Ishikawa (cell line): ENCODE measurements around the gene CRYBB1.

ENCODE experiments used
- CEBPB ChIP-seq: IDR thresholded peaks from 2 replicates; pipeline ENCODE4 v1.6.1; 2012
- CREB1 ChIP-seq: IDR thresholded peaks from 2 replicates; pipeline ENCODE4 v1.6.1; 2012; ENCODE audit warnings: low read depth
- EGR1 ChIP-seq: IDR thresholded peaks from 2 replicates; pipeline ENCODE4 v1.6.1; 2012
- EP300 ChIP-seq: IDR thresholded peaks from 2 replicates; pipeline ENCODE4 v1.6.1; 2012; ENCODE audit warnings: borderline replicate concordance
- FOXM1 ChIP-seq: IDR thresholded peaks from 2 replicates; pipeline ENCODE4 v1.6.1; 2012; ENCODE audit warnings: low read depth, borderline replicate concordance
- NFIC ChIP-seq: IDR thresholded peaks from 2 replicates; pipeline ENCODE4 v1.6.1; 2012
- RAD21 ChIP-seq: IDR thresholded peaks from 2 replicates; pipeline ENCODE4 v1.6.1; 2012; ENCODE audit warnings: low read depth
- TAF1 ChIP-seq: IDR thresholded peaks from 2 replicates; pipeline ENCODE4 v1.6.1; 2012; ENCODE audit warnings: low read depth, mild to moderate bottlenecking
- TCF12 ChIP-seq: IDR thresholded peaks from 2 replicates; pipeline ENCODE4 v1.6.1; 2012; ENCODE audit warnings: low read depth
- TEAD4 ChIP-seq: IDR thresholded peaks from 2 replicates; pipeline ENCODE4 v1.6.1; 2012
- YY1 ChIP-seq: IDR thresholded peaks from 2 replicates; pipeline ENCODE4 v1.6.1; 2012; ENCODE audit warnings: low read depth
- ZBTB7A ChIP-seq: IDR thresholded peaks from 2 replicates; pipeline ENCODE4 v1.6.1; 2012; ENCODE audit warnings: low read depth
- TF ChIP-seq, protein P1 (sequence below): IDR thresholded peaks from 2 replicates; pipeline ENCODE4 v1.6.1; 2012
- TF ChIP-seq, protein P2 (sequence below): IDR thresholded peaks from 2 replicates; pipeline ENCODE4 v1.6.1; 2012; ENCODE audit warnings: low read depth, mild to moderate bottlenecking
- TF ChIP-seq, protein P3 (sequence below): IDR thresholded peaks from 2 replicates; pipeline ENCODE4 v1.6.1; 2012

CRYBB1 gene

DNA sequence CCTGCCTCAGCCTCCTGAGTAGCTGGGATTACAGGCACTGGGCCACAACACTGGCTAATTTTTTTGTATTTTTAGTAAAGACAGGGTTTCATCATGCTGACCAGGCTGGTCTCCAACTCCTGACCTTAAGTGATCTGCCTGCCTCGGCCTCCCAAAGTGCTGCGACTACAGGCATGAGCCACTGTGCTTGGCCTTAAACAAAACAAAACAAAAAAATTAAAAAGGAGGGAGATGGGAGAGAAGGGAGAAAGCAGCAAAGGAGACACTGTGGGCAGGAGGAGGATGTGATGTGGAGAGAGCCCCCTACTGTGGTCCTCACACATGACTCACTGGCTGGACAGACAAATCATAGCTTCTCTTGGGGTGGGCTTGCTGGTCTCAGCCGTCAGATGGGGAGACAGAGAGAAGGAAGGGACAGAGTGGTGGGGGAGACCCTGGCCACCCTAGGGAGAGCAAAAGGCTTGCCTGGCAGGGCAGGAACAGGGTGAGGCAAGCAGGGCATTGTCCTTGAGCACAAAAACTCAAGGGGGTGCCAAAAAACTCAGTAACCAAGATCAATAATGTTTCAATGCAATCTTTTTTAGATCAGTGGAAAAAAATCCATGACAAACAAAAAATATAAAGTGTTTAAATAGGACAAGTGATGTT lies 59.5 kb downstream of the CRYBB1 start:
- no peak for TF ChIP-seq EP300
- no peak for TF ChIP-seq CEBPB
- no peak for TF ChIP-seq FOXM1
- no peak for TF ChIP-seq TCF12
- TF ChIP-seq, protein P1, sequence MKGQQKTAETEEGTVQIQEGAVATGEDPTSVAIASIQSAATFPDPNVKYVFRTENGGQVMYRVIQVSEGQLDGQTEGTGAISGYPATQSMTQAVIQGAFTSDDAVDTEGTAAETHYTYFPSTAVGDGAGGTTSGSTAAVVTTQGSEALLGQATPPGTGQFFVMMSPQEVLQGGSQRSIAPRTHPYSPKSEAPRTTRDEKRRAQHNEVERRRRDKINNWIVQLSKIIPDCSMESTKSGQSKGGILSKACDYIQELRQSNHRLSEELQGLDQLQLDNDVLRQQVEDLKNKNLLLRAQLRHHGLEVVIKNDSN, result no peak
- no peak for TF ChIP-seq TEAD4
- no peak for TF ChIP-seq EGR1
- TF ChIP-seq TAF1, result no peak
- no peak for TF ChIP-seq YY1
- TF ChIP-seq ZBTB7A, result no peak
- TF ChIP-seq RAD21, result no peak

DNA sequence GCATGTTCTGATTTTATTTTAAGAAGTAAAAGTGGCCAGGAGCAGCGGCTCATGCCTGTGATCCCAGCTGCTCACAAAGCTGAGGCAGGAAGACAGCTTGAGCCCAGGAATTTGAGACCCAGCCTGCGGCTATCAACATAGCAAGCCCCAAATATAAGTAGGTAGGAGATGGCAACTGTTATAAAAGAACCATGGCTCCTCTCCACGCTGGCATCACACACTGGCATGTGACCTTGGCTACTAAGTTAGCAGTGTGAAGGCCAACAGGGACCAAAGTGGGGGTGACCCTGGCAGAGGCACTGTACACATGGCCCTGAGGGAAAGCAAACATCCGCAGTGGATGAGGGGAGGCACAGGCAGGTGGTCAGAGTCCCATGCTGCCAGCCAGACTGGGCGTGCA lies 60.9 kb downstream of the CRYBB1 start:
- TF ChIP-seq, protein P2, sequence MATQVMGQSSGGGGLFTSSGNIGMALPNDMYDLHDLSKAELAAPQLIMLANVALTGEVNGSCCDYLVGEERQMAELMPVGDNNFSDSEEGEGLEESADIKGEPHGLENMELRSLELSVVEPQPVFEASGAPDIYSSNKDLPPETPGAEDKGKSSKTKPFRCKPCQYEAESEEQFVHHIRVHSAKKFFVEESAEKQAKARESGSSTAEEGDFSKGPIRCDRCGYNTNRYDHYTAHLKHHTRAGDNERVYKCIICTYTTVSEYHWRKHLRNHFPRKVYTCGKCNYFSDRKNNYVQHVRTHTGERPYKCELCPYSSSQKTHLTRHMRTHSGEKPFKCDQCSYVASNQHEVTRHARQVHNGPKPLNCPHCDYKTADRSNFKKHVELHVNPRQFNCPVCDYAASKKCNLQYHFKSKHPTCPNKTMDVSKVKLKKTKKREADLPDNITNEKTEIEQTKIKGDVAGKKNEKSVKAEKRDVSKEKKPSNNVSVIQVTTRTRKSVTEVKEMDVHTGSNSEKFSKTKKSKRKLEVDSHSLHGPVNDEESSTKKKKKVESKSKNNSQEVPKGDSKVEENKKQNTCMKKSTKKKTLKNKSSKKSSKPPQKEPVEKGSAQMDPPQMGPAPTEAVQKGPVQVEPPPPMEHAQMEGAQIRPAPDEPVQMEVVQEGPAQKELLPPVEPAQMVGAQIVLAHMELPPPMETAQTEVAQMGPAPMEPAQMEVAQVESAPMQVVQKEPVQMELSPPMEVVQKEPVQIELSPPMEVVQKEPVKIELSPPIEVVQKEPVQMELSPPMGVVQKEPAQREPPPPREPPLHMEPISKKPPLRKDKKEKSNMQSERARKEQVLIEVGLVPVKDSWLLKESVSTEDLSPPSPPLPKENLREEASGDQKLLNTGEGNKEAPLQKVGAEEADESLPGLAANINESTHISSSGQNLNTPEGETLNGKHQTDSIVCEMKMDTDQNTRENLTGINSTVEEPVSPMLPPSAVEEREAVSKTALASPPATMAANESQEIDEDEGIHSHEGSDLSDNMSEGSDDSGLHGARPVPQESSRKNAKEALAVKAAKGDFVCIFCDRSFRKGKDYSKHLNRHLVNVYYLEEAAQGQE, result no peak
- TF ChIP-seq CREB1 (no peak), TCF12 (no peak), CEBPB (no peak), EGR1 (no peak), EP300 (no peak), ZBTB7A (no peak), TEAD4 (no peak), RAD21 (no peak), FOXM1 (no peak), NFIC (no peak), TAF1 (no peak), YY1 (no peak)
- TF ChIP-seq, protein P3, sequence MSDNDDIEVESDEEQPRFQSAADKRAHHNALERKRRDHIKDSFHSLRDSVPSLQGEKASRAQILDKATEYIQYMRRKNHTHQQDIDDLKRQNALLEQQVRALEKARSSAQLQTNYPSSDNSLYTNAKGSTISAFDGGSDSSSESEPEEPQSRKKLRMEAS, result no peak

DNA sequence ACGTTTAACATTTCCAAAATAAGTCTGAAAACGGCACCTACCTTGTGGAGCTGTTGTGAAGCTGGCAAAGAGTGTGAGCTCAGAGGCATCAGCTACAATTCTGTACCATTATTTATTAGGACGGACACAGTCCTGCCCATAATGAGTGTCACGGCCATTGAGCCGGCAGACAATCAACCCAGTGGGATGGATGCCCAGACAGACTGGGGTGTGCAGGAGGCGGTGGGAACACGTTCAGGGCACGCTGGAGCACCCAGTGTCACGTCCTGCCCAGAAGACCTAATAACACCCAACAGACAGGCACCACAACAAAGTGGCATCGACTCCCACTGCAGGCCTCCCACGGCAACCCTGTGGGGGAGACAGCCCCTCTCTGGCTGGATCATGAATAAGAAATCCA lies 62.3 kb downstream of the CRYBB1 start:
- TF ChIP-seq EGR1, result no peak
- no peak for TF ChIP-seq ZBTB7A
- TF ChIP-seq YY1, result no peak
- no peak for TF ChIP-seq NFIC
- TF ChIP-seq FOXM1, result no peak
- TF ChIP-seq, protein P1, result no peak
- no peak for TF ChIP-seq CREB1
- TF ChIP-seq EP300, result no peak
- no peak for TF ChIP-seq RAD21

GRCh38 chr22:26554956-26555355 lies 62.9 kb downstream of the CRYBB1 start:
- TF ChIP-seq, protein P1, result no peak
- TF ChIP-seq, protein P2, result no peak
- TF ChIP-seq CREB1, result no peak
- TF ChIP-seq YY1, result no peak
- TF ChIP-seq, protein P3, result no peak
- no peak for TF ChIP-seq FOXM1
- no peak for TF ChIP-seq TCF12
- TF ChIP-seq CEBPB, result no peak
- no peak for TF ChIP-seq EGR1
- no peak for TF ChIP-seq NFIC
- no peak for TF ChIP-seq EP300
- no peak for TF ChIP-seq ZBTB7A
- no peak for TF ChIP-seq TEAD4
- no peak for TF ChIP-seq RAD21
- TF ChIP-seq TAF1, result no peak

DNA sequence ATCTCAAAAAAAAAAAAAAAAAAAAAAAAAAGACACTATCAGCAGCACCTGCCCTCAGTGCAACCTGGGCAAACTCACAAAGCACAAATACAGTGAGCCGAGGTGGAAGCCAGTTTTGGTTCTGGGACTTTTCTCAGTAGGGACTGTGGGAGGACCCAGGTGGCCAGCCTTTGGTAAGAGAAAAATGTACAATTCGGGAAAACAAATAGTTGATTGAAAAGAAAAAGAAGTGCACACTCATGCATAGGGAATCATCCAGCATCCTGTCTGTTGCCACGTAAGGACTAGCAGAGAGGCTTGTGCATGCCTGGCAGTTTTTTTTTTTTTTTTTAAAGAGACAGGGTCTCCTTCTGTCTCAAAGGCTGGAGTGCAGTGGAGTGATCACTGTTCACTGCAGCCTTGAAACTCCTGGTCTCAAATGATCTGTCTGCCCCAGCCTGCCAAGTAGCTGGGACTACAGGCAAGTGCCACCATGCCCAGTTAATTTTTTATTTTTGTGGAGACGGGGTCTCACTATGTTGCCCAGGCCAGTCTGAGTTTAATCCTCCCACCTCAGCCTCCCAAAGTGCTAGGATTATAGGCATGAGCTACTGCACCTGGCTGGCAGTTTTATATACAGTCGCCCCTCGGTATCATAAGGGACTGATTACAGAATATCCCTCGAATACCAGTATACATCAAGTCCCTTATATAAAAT lies 64.6 kb downstream of the CRYBB1 start:
- TF ChIP-seq, protein P3, result 0 out of 2 replicates have a peak, but pooled peaks have one; percentile 19
- no peak for TF ChIP-seq RAD21
